Panc1 (cell line): ENCODE data around the gene GPR119. TPM values are rescaled to one million over a fixed set of nuclear protein-coding genes. Genes with fewer than 3 reads are reported as not detected.

Source experiments
- ATAC-seq: fragments of 200-7000 bp; cut with Tn5 transposase; 2 replicates; pipeline ENCODE4 v1.9.1; 2020; ENCODE audit warnings: mild to moderate bottlenecking, moderate library complexity
- BruUV-seq: library from RNA; stranded (reverse); fragments of 400-500 nt; replicated peaks from 2 replicates; lab custom pipeline; 2021; lab: Mats Ljungman, UMichigan
- CTCF ChIA-PET: fragments of 300-600 bp; sonication (Branson Sonifier 250); formaldehyde crosslinking; loops from one replicate; lab custom pipeline; 2022; ENCODE audit warnings: antibody characterized with exemption; lab: Charles Lee
- POLR2A ChIA-PET: fragments of 300-600 bp; sonication (Branson Sonifier 250); formaldehyde crosslinking; loops from one replicate; lab custom pipeline; 2022; ENCODE audit warnings: antibody characterized with exemption; lab: Charles Lee
- DNase-seq: peaks from one replicate; pipeline ENCODE4 v3.0.0-alpha.2; 2010; ENCODE audit warnings: low read depth, low spot score
- H3K27ac ChIP-seq: 2 replicates; pipeline ENCODE4 v1.5.1; 2011; ENCODE audit warnings: mild to moderate bottlenecking, low read length, inconsistent platforms
- H3K27me3 ChIP-seq: fragments of 200-500 bp; sonication (Bioruptor generic); 2 replicates; pipeline ENCODE4 v1.6.0; 2014; ENCODE audit warnings: low read length, inconsistent platforms; ENCODE audit not compliant: control insufficient read depth, insufficient read depth
- H3K36me3 ChIP-seq: fragments of 200-500 bp; sonication (Bioruptor generic); 2 replicates; pipeline ENCODE4 v1.5.1; 2014; ENCODE audit warnings: inconsistent platforms, mild to moderate bottlenecking, low read length, moderate library complexity; ENCODE audit not compliant: control insufficient read depth, insufficient read depth
- H3K4me1 ChIP-seq: 2 replicates; pipeline ENCODE4 v1.5.1; 2011; ENCODE audit warnings: inconsistent platforms, mild to moderate bottlenecking, low read length, moderate library complexity; ENCODE audit not compliant: control insufficient read depth, insufficient read depth
- H3K4me3 ChIP-seq, 2 experiments: 2 replicates each; pipeline ENCODE4 v1.5.1; 2011 to 2012; ENCODE audit warnings: low read depth in 2 of 2, low read length in 2 of 2, mild to moderate bottlenecking in 2 of 2, inconsistent platforms in 1 of 2, moderate library complexity in 1 of 2
- H3K9me3 ChIP-seq: fragments of 200-500 bp; sonication (Bioruptor generic); 2 replicates; pipeline ENCODE4 v1.5.1; 2014; ENCODE audit warnings: low read depth, mild to moderate bottlenecking, inconsistent platforms, low read length, moderate library complexity; ENCODE audit not compliant: control insufficient read depth, insufficient read depth
- CTCF ChIP-seq: fragments of 450-650 bp; IDR thresholded peaks from 2 replicates; pipeline ENCODE4 v1.5.1; 2017; ENCODE audit warnings: mild to moderate bottlenecking
- POLR2AphosphoS5 ChIP-seq: IDR thresholded peaks from 2 replicates; pipeline ENCODE4 v1.6.1; 2012; ENCODE audit warnings: mild to moderate bottlenecking, low read depth, low read length, moderate library complexity
- REST ChIP-seq, 2 experiments: IDR thresholded peaks; 2 replicates each; pipeline ENCODE4 v1.6.1; 2011 to 2012; ENCODE audit warnings: low read depth in 2 of 2, control low read depth in 1 of 2, low read length in 1 of 2, mild to moderate bottlenecking in 1 of 2, moderate library complexity in 1 of 2; ENCODE audit not compliant: insufficient read depth in 1 of 2
- SIN3A ChIP-seq: IDR thresholded peaks from 2 replicates; pipeline ENCODE4 v1.6.1; 2012; ENCODE audit warnings: low read depth, mild to moderate bottlenecking, low read length, moderate library complexity, borderline replicate concordance; ENCODE audit not compliant: insufficient read depth
- TCF7L2 ChIP-seq: IDR thresholded peaks from 2 replicates; pipeline ENCODE4 v1.6.1; 2011; ENCODE audit warnings: mild to moderate bottlenecking, low read depth, low read length, inconsistent platforms
- in situ Hi-C: cut with HindIII; loops from 2 replicates; pipeline ENCODE4 v1.10.0; 2016; ENCODE audit warnings: low sequenced_read_pairs, low pct_unique_long_range_greater_than_20kb
- intact Hi-C: fragments of 100-400 bp; cut with micrococcal nuclease; formaldehyde crosslinking; loops from one replicate; pipeline ENCODE4 v1.10.0; 2022; ENCODE audit not compliant: unreplicated experiment
- total RNA-seq: library from RNA; stranded (reverse); gene quantifications from one replicate; pipeline ENCODE4 v1.2.1, GENCODE V29; 2021; ENCODE audit not compliant: unreplicated experiment

Gene GPR119
- total RNA-seq, 1 experiment from 2014 or later: not detected

DNA sequence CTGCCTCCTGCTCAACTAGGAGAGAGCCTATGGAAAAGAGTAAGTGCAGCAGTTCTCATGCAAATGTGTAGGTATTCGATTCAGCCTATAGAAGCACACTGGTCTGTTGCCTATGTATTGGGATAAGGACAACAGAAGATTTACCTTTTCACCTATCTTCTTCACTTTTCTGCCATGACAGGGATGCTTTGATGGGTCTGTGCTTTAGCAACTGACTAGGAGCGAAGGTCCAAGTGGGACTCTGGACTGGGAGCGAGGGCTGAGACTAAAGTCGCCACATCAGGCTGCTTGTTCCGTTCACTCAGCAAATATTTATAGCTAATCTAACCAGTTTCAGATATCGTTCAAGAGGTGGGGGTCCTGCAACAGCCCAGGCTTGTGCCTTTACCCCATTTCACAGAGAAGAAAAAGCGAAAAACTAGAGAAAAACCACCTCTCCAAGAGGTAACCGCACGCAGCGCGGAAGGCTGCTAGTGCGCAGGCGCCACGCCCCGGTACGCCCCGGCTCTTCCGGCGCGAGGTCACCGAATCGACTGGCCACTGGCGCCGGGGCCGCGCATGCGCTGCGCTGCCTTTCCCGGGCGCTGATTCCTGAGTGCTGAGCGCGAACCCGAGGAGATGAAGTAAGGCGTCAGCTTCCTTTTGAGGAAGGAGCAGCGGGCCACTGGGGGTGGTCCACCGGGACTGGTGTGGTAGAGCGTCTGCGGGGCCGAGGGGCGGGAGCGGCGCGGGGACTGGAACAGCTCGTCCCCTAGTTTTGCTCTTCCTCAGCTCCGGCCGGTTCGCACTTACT is 16.1 kb upstream of the GPR119 start, which contains the start of gene RBMX2:
RBMX2 (plus strand) TSS at position 573 of the 793 bp plus-strand sequence; CDS start at position 619, 46 bp downstream.
- ChIA-PET CTCF (interaction anchor here (0.9 kb wide), 1 partner anchor 8 kb away, joined by 3 read pairs; no protein-coding TSS in a partner anchor), POLR2A (interaction anchor here (0.5 to 0.6 kb wide), 2 partner anchors 16 to 107 kb away, joined by 4 to 6 read pairs; no protein-coding TSS in a partner anchor)
- peak; percentile 99 for ATAC-seq
- DNase-seq: peak; percentile 42
- peak within 1 kb of the TSS; percentile 99 for H3K27ac ChIP-seq
- no peaks in the 10 kb centered on the region for H3K36me3 ChIP-seq
- H3K27me3 ChIP-seq: 0 out of 2 replicates have a peak, but pooled peaks cover 3% of the 10 kb centered on the region
- TF ChIP-seq TCF7L2: no peak
- TF ChIP-seq POLR2AphosphoS5: peak; percentile 97
- TF ChIP-seq SIN3A: peak; percentile 62; the same call in 1 of the 2 replicates
- intact Hi-C loops: no loop called here
- peak within 1 kb of the TSS; percentile 92 to 99 for H3K4me3 ChIP-seq
- BruUV-seq: no TSS peak
- H3K9me3 ChIP-seq: no peaks in the 10 kb centered on the region
- in situ Hi-C loops: no loop called here
- H3K4me1 ChIP-seq: peaks cover 9% of the 10 kb centered on the region

GRCh38 chrX:130395341-130395740 is 9.9 kb upstream of the GPR119 start:
- DNase-seq (no peak), ATAC-seq (no peak)
- intact Hi-C loops (no loop called here), in situ Hi-C loops (no loop called here)
- Histone ChIP-seq H3K36me3 (no peaks in the 10 kb centered on the region), H3K4me1 (no peaks in the 10 kb centered on the region), H3K27me3 (peaks cover 5% of the 10 kb centered on the region; the same call in 1 of the 2 replicates), H3K4me3 (no peak overlapping the region), H3K9me3 (no peaks in the 10 kb centered on the region), H3K27ac (no peak overlapping the region)
- ChIA-PET CTCF (interaction anchor here (1.3 kb wide), 1 partner anchor 521 kb away, joined by 6 read pairs; no protein-coding TSS in a partner anchor), POLR2A (interaction anchor here (0.5 kb wide), 1 partner anchor 66 kb away, joined by 10 read pairs; no protein-coding TSS in a partner anchor)
- BruUV-seq: no TSS peak
- TF ChIP-seq POLR2AphosphoS5: no peak
- TF ChIP-seq SIN3A: no peak
- TF ChIP-seq CTCF: no peak
- TF ChIP-seq TCF7L2: no peak
- no peak for TF ChIP-seq REST (IDR thresholded peaks at IDR 0.05; ENCODE audit: insufficient read depth in 1 of 2, low read depth in 2 of 2, low read length in 1 of 2)
